Activated T-helper 1 cell treated with Interleukin-2 at 50 U/mL for 16 hours (primary cell): ENCODE measurements around the gene CACNA1A.

Experiments
- DNase-seq: peaks from one replicate; pipeline ENCODE4 v3.0.0-alpha.2; 2020; ENCODE audit warnings: low read depth

The CACNA1A gene

DNA sequence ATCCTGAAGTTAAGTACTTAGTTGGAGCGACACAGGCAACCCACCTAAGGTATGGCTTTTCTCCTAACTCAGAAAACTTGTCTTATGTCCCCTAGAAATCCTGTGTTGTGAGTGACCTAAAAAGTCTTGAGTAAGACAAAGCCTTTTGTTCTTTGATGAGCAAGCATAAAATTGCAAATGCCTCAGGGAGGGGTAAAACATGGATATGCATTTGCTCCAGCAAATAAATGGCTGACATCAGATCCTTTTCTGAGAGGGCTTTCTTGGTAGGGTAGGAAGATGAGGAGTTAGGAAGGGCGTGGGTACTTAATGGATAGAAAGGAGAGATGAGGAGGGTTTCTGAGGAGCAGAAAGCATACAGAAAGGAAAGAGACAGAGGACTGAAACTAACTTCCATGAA, 192.4 kb downstream of the CACNA1A start:
- DNase-seq, result no peak

- no peak for DNase-seq
Measured at GRCh38 chr19:13309864-13310263, 196.4 kb downstream of the CACNA1A start.

GRCh38 chr19:13303381-13304129, 202.7 kb downstream of the CACNA1A start:
- no peak for DNase-seq

DNA sequence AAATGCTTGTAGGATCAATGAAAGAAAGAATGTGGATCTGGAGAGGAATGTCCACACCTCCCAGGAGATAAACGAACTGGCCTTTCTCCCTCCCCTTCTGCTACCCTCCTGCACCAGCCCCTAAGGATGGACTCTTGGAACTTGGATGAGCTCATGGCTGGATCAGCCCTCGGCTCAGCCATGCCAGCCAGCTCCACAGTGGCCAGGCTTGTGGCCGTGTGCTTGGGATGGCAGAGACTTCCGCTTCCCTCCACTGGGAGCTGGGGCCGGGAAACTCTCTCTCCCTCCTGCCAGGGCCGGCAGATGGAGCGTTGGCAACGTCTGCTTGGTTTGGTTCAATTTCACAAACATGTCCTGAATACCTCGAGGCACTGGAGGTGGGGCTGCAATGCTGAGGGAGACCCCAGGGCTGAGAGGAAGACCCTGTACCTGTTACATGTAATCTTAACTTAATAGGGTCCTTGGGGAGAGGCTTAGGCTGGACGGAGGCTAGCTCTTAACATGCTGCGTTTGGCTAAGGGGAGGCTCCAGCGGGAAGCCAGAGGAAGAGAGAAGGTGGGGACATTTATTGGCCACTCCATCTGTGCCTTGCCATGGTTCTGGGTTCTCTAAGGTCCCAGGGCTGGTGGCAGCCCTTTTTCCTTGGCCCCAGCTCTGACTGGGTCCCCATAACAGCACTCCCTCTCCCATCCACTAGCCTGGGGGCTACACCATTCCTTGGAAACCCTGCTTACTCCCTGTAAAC, 203.6 kb downstream of the CACNA1A start:
- DNase-seq, result no peak

GRCh38 chr19:13301627-13302334, 204.5 kb downstream of the CACNA1A start:
- DNase-seq, result no peak

GRCh38 chr19:13300421-13301030, 205.8 kb downstream of the CACNA1A start:
- DNase-seq, result no peak

- DNase-seq, result no peak
Measured at GRCh38 chr19:13299838-13300237, 206.4 kb downstream of the CACNA1A start.

DNA sequence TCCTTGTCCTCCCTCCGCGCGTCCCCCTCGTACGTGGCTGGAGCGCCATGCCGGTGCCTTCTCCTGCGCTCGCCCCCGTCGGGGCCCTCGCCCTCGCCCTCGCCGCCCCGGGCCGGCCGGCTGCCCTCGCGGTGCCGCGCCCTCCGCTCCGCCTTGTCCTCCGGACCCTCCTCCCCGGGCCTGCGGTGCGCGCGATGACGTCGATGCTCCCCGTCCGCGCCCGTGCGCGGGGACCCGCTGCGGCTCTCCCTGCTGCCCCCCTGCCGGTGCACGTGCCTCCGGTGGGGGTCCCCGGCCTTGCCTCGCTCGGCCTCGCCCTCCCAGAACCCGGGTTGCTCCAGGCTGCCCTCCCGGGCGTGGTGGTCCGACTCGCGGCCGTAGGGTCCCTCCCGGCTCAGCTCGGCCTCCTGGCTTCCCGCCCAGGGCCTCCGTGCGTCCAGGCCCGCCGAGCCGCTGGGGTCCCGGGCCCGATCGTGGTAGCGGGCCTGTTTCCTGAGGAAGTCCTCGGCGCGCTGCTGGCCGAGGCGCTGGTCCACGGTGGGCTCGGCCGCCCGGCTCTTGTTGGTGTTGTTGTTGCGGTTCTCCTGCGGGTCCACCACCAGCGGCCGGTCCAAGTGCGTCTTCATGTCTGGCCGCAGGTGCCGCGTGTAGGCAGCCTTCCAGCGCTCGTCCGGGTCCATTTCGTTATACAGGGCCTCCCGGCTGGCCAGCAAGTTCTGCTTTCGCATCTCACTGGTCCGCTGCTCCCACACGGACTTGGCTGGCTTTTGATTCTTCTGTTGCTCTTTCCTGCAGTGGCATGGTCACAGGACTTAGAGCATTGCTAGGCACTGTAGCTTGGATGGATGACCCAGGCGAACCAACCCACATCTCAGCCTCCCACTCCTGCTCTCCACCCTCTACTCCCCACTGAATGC, 207.5 kb downstream of the CACNA1A start:
- DNase-seq, result no peak

- DNase-seq, result no peak
Measured at GRCh38 chr19:13297023-13297422, 209.3 kb downstream of the CACNA1A start.

GRCh38 chr19:13294812-13295567, 211.3 kb downstream of the CACNA1A start:
- DNase-seq, result no peak

- no peak for DNase-seq
Measured at GRCh38 chr19:13291913-13292312, 214.4 kb downstream of the CACNA1A start.

- no peak for DNase-seq
Measured at GRCh38 chr19:13290741-13291140, 215.5 kb downstream of the CACNA1A start.

- no peak for DNase-seq
Measured at GRCh38 chr19:13289295-13289694, 217.0 kb downstream of the CACNA1A start.

DNA sequence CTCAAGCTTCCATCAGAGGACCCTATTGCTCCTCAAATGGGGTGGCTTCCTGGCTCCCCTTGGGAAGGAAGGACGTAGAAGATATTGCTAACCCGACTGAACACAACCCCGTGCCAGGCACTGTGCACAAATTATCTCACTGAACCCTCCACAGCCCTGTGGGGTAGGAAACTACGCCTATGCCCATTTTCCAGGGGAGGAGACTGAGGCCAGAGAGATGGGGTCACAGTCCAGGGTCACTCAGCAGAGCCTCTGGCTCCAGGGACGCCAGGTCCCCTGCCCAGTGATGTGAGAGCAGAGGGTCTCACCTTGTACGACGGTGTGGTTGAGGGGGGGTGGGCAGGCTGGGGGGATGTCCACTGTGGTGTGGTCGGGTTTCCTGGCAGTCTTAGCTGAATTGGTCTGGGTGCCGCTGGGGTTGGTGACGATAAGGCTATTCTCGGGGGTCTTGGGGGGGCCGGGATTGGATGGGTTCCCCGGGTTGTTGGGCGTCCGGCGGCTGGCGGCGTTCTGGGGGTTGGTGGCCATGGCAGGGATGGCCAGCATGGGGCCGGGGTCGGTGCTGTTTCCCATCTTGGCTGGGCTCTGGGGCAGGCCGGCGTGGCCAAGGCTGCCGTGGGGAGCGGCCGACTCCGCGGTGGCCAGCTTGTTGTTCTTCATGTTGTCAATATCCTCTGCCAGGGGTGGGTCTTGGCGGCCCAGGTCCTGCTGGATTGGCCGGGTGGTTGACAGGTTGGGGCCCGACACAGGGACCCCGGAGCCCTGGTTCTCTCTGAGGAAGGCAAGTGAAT, 219.9 kb downstream of the CACNA1A start:
- no peak for DNase-seq

DNA sequence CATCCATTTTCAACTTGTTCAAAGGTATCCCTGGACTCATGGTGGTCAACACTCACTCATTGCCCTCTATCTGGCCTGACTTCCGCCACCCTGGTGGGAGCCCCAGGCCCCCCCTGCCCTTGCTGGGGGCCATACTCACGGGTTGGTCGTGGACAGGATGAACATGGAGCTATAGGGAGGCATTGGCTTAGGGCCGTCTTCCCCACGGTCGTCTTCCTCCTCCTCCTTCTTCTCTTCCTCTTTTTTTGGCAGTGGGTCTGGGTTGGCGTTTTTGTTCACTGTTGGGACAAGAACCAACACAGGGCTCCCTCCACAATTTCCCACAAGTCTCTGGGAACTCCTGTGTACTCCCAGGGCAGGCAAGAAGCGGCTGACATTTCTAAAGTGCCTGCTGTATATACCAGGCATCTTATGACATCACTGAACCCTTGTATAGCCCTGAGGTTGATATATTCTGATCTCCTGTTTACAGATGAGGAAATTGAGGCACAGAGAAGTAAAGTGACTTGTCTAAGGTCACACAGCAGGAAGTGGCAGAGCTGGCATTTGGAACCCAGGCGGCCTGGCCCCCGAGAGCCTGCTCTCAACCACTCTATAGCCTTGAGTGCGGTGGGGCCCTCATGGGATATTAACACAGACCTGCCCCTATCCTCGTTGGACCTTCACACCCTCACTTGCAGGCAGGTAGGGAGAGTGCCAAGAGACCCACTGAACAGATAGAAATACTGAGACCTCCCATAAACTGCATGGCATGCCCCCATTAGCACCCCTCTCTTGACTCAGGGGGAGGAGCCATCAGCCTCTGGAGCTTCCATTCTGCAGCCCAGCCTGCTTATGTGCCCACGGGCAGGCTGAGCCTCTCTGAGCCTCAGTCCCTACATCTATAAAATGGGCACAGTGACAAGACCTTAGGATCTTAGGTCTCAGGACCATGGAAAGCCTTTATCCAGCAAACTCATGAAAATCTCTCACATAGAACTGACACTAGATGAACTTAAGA, 221.1 kb downstream of the CACNA1A start:
- DNase-seq, result no peak

GRCh38 chr19:13283871-13284270, 222.4 kb downstream of the CACNA1A start:
- no peak for DNase-seq

DNA sequence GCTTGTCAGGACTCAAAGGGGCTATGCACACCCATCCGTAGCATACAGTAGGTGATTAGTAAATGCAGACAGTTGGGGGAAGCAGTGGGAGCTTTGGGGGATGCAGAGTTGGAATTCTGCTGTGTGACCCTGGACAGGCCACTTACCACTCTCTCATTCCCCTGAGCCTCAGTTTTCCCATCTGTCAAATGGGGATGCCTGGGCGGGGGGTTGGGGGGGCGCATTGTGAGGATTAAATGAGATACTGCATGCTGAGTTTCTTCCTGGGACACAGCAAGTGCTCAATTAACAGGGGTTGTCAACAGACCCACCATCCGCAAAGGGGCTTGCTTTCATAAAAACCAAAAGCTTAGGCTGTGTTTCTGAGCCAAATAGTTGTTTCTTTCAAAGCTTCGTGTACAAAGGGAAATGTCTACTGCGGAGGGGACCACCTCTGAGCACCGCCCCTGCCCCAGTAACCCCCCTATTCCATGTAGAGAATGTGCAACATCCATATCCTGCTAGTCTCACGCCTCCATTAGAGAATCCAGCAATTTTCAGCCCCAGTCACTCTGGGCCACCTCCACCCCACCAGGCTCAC, 223.7 kb downstream of the CACNA1A start:
- DNase-seq, result no peak
